Measurements from ENCODE around the gene CNOT2. TPM values are rescaled to one million over a fixed set of nuclear protein-coding genes. Genes with fewer than 3 reads are reported as not detected.

The CNOT2 gene
- total and polyA plus RNA-seq, 2 donors (not counting 3 experiments of a cell fraction or from before 2014, with no cell fraction given) = 52.2 to 79.7 TPM

DNA sequence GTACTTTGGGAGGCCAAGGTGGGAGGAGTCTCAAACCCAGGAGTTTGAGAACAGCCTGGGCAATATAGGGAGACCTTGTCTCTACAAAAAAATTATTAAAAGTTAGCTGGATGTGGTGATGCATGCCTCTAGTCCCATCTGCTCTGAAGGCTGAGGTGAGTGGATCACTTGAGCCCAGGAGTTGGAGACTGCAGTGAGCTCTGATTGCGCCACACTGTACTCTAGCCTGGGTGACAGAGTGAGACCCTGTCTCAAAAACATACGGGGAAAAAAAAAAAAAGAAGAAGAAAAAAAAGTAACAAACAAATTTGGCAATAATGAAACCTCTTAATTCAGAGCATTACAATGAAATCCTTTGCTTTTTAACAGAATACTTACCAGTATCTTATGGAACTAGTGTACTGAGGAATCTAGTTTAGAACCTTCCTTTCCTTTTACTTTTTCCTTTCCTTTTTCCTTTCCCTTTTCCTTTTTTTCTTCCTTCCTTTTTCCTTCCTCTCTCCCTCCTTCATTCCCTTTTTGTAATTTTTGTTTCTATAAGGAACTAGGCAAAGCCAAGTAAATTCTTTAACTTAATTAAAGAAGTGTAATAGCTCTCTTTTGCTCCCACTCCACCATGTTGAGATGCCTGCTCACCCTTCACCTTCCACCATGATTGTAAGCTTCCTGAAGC is 12.2 kb upstream of the CNOT2 start:
- Histone ChIP-seq H3K79me2 (ENCODE audit: control insufficient read depth, insufficient read depth, low read length) (no peaks in the 10 kb centered on the region), H3K4me1 (ENCODE audit: control insufficient read depth, extremely low read depth, insufficient read depth, low read length) (no peaks in the 10 kb centered on the region), H3K4me3 (replicated peaks in 1 of 3; ENCODE audit: insufficient read depth in 1 of 3, low read depth in 1 of 3, low read length in 3 of 3) (no peak overlapping the region), H3K27ac (ENCODE audit: insufficient read depth, low read depth, low read length) (no peak overlapping the region), H2AFZ (ENCODE audit: low read depth, low read length) (no peak overlapping the region), H4K20me1 (replicated peaks; ENCODE audit: control insufficient read depth, extremely low read depth, insufficient read depth, low read length) (no peaks in the 10 kb centered on the region), H3K36me3 (ENCODE audit: control insufficient read depth in 2 of 2, extremely low read depth in 1 of 2, insufficient read depth in 2 of 2, low read length in 2 of 2) (no peaks in the 10 kb centered on the region), H3K27me3 (ENCODE audit: control insufficient read depth in 2 of 2, insufficient read depth in 2 of 2, low read length in 2 of 2) (no peaks in the 10 kb centered on the region), H3K9ac (replicated peaks; ENCODE audit: extremely low read depth, insufficient read depth, low read length) (no peak overlapping the region), H3K9me1 (replicated peaks; ENCODE audit: control insufficient read depth, extremely low read depth, insufficient read depth, low read length) (no peaks in the 10 kb centered on the region), H3K4me2 (ENCODE audit: insufficient read depth, low read length) (no peak overlapping the region), H3K9me3 (replicated peaks; ENCODE audit: control insufficient read depth, insufficient read depth, low read length) (no peaks in the 10 kb centered on the region)
- intact Hi-C loops (cut with micrococcal nuclease) = no loop called here
- BruUV-seq (replicated peaks) = no TSS peak
- CTCF ChIA-PET = no interaction called here
- DNase-seq (ENCODE audit: low read depth, low spot score) (no peak), FAIRE-seq (no peak)
- dilution Hi-C loops (cut with MboI; ENCODE audit: extremely low pct_ligation_motif_present, low sequenced_read_pairs) = no loop called here
- POLR2A ChIA-PET = no interaction called here
- TF ChIP-seq MYC (IDR thresholded peaks at IDR 0.05; ENCODE audit: low read depth, low read length) (no peak), JUN (IDR thresholded peaks at IDR 0.05; ENCODE audit: borderline replicate concordance, insufficient read depth, insufficient read length, low read depth) (no peak), GATA2 (IDR thresholded peaks at IDR 0.05; ENCODE audit: insufficient read depth, insufficient read length, low read depth, low read length) (no peak), POLR2A (IDR thresholded peaks at IDR 0.05; ENCODE audit: low read depth, low read length) (no peak), FOS (IDR thresholded peaks at IDR 0.05; ENCODE audit: borderline replicate concordance, insufficient read depth, low read length) (no peak), EZH2 (IDR thresholded peaks at IDR 0.05; ENCODE audit: borderline replicate concordance, low read depth, low read length, severe bottlenecking) (no peak), POLR2AphosphoS5 (IDR thresholded peaks at IDR 0.05; ENCODE audit: insufficient read depth, low read depth, low read length) (no peak)
- TF ChIP-seq, protein P1, sequence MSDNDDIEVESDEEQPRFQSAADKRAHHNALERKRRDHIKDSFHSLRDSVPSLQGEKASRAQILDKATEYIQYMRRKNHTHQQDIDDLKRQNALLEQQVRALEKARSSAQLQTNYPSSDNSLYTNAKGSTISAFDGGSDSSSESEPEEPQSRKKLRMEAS (IDR thresholded peaks at IDR 0.05; ENCODE audit: insufficient read depth, insufficient read length) = no peak
- TF ChIP-seq, protein P2, sequence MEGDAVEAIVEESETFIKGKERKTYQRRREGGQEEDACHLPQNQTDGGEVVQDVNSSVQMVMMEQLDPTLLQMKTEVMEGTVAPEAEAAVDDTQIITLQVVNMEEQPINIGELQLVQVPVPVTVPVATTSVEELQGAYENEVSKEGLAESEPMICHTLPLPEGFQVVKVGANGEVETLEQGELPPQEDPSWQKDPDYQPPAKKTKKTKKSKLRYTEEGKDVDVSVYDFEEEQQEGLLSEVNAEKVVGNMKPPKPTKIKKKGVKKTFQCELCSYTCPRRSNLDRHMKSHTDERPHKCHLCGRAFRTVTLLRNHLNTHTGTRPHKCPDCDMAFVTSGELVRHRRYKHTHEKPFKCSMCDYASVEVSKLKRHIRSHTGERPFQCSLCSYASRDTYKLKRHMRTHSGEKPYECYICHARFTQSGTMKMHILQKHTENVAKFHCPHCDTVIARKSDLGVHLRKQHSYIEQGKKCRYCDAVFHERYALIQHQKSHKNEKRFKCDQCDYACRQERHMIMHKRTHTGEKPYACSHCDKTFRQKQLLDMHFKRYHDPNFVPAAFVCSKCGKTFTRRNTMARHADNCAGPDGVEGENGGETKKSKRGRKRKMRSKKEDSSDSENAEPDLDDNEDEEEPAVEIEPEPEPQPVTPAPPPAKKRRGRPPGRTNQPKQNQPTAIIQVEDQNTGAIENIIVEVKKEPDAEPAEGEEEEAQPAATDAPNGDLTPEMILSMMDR (IDR thresholded peaks at IDR 0.05; ENCODE audit: extremely low read depth in 1 of 2, insufficient read depth in 1 of 2, low read depth in 1 of 2, low read length in 2 of 2) = no peak

All from endothelial cell of umbilical vein (primary cell).